ENCODE data around the gene CDHR4.
"Not testable (repeated sequence)": the region's sequence is repeated elsewhere in the genome, so short reads cannot be mapped to it uniquely, and the experiment has no call there.

CDHR4 gene

DNA sequence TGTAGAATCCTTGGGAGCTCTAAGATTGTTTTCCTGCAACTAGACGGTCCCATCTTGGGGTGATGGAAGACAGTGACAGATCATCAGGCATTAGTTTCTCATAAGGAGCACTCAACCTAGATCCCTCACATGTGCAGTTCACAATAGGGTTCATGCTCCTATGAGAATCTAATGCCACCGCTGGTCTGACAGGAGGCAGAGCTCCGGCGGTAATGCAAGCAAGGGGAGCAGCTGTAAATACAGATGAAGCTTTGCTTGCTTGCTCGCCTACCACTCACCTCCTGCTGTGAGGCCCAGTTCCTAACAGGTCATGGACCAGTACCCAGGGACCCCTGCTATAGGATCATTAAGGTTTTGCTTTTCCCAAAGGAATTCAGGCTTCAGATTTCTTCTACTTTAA lies 50.8 kb downstream of the CDHR4 start:
- H3K9me3 ChIP-seq (ENCODE audit: control insufficient read depth, insufficient read depth, low read length); H3K36me3 ChIP-seq (ENCODE audit: insufficient read depth, low read length); H3K9ac ChIP-seq (ENCODE audit: low read depth, low read length); H3K4me1 ChIP-seq (ENCODE audit: insufficient read depth, low read length): not testable (repeated sequence)

DNA sequence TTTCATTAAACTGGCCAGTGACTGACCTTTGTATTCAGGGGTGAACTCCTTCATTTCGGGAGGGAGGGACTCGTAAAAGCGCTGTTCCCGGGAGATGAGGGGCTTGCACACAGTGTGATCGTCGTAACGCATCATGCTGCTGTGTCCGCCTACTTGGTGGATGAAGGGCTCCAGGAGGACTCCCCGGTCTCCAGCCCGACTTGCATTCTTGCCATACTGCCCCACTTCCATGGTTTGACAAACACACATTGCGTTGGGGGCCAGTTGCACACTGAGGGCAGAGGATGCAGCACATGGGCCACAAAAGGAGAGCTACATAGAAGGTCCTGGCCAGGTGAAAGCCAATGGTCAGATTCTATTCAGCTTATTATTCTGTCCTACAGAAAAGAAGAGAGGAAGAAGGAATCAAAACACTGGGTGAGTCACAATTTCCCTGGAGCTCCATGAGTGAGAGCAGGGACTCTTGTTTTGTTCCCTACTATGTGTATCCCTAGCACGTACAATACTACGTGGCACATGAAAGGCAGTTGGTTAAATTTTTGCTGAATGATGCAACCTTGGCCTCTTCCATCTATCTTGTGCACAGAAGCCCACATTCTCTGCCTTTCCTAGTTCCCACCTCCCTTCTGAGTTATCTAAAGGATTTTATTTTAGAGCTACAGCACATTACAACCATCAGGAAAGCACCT lies 51.7 kb downstream of the CDHR4 start:
- Histone ChIP-seq H3K9ac (ENCODE audit: low read depth, low read length) (no peak overlapping the region), H3K4me1 (ENCODE audit: insufficient read depth, low read length) (peaks cover 8% of the 10 kb centered on the region; the same call in 1 of the 2 replicates), H3K36me3 (ENCODE audit: insufficient read depth, low read length) (no peaks in the 10 kb centered on the region), H3K9me3 (ENCODE audit: control insufficient read depth, insufficient read depth, low read length) (no peaks in the 10 kb centered on the region)

DNA sequence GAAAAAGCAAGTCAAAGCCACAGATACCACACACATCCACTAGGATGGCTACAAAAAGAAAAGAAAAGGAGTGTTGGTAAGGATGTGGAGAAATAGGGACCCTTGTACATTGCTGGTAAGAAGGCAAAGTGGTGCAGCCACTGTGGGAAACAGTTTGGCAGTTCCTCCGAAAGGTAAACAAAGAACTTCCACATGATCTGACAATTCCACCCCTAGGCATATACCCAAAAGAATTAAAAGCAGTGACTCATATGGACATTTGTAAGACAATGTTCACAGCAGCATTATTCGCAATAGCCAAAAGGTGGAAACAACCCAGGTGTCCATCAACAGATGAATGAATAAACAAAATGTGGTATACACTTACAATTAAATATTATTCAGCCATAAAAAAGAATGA lies 53.7 kb downstream of the CDHR4 start:
- peaks cover 8% of the 10 kb centered on the region; the same call in 1 of the 2 replicates for H3K4me1 ChIP-seq (ENCODE audit: insufficient read depth, low read length)
- no peaks in the 10 kb centered on the region for H3K9me3 ChIP-seq (ENCODE audit: control insufficient read depth, insufficient read depth, low read length)
- H3K9ac ChIP-seq (ENCODE audit: low read depth, low read length): no peak overlapping the region
- H3K36me3 ChIP-seq (ENCODE audit: insufficient read depth, low read length): no peaks in the 10 kb centered on the region

Data from ES-I3 (cell line).